GM12891 (cell line): ENCODE results near the gene APBB2.

Experiments used
- POLR2A ChIP-seq: IDR thresholded peaks from 2 replicates; pipeline ENCODE4 v1.6.1; 2011; ENCODE audit warnings: low read depth, low read length, control low read depth
- POLR2AphosphoS5 ChIP-seq: IDR thresholded peaks from 2 replicates; pipeline ENCODE4 v1.6.1; 2011; ENCODE audit warnings: low read depth, low read length, control low read depth
- POU2F2 ChIP-seq: IDR thresholded peaks from 2 replicates; pipeline ENCODE4 v1.6.1; 2011; ENCODE audit warnings: low read depth, mild to moderate bottlenecking, control low read depth, low read length, moderate library complexity
- SPI1 ChIP-seq: IDR thresholded peaks from 2 replicates; pipeline ENCODE4 v1.6.1; 2011; ENCODE audit warnings: low read depth, low read length, control low read depth
- TAF1 ChIP-seq: IDR thresholded peaks from 2 replicates; pipeline ENCODE4 v1.6.1; 2011; ENCODE audit warnings: low read depth, low read length, control low read depth

- TF ChIP-seq POLR2A (no peak), POLR2AphosphoS5 (no peak), TAF1 (0 out of 2 replicates have a peak, but pooled peaks have one; percentile 25), SPI1 (0 out of 2 replicates have a peak, but pooled peaks have one; percentile 14), POU2F2 (no peak)
Observed at GRCh38 chr4:40924096-40924792, 290.1 kb downstream of the APBB2 start.
